LNCAP (cell line): ENCODE data around the gene TMEFF1.

ENCODE experiments used
- TF ChIP-seq, protein P1 (sequence below): fragments of 450-650 bp; IDR thresholded peaks from 2 replicates; pipeline ENCODE4 v1.5.1; 2017; ENCODE audit warnings: mild to moderate bottlenecking

TMEFF1 gene

DNA sequence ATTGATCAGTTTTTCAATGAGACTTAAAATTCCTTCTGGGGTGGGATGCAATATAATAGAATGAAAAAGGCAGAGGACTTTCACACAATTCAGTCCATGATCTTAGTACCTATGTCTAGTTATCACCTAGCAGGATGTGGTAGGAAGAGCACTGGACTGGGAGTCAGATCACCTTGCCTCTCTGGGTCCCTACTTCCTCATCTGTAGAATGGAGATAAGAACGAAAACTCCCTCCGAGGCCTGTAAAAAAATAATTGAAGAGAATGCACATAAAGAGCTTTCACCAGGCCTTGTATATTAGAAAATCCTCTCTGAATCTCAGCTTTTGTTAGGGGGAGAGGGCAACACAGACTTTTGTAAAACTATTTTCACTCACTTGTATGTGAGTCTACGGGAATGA lies 681 bp upstream of the TMEFF1 start:
- TF ChIP-seq, protein P1, sequence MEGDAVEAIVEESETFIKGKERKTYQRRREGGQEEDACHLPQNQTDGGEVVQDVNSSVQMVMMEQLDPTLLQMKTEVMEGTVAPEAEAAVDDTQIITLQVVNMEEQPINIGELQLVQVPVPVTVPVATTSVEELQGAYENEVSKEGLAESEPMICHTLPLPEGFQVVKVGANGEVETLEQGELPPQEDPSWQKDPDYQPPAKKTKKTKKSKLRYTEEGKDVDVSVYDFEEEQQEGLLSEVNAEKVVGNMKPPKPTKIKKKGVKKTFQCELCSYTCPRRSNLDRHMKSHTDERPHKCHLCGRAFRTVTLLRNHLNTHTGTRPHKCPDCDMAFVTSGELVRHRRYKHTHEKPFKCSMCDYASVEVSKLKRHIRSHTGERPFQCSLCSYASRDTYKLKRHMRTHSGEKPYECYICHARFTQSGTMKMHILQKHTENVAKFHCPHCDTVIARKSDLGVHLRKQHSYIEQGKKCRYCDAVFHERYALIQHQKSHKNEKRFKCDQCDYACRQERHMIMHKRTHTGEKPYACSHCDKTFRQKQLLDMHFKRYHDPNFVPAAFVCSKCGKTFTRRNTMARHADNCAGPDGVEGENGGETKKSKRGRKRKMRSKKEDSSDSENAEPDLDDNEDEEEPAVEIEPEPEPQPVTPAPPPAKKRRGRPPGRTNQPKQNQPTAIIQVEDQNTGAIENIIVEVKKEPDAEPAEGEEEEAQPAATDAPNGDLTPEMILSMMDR, result no peak

DNA sequence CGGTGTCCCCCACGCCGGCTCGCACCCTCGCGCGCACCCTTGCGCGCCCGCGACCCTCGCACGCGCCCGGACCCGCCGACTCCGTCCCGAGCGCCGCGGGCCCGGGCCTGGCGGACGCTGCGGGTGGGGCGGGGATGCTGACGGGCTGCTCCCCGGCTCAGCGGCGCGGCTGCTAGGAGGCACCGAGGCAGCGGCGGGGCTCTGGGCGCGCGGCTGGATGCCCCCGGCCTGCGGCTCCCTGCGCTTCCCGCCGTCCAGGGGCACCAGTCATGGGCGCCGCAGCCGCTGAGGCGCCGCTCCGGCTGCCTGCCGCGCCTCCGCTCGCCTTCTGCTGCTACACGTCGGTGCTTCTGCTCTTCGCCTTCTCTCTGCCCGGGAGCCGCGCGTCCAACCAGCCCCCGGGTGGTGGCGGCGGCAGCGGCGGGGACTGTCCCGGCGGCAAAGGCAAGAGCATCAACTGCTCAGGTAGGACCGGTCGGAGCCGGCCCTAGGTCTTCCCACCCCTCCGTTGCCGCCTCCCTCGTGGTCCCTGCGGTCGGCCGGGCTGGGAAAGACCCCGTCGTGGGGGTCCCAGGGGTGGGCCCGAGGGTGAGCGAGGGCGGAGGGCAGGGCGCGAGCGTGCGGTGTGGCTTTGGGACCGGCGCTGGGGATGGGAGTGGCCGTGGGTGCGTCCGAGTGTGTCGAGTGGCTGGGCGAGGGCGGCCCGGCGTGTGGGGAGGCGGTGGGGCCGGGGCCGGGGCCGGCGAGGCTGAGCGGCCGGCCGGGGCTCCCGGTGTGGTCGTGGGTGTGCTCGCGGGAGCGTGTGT lies 530 bp downstream of the TMEFF1 start:
- TF ChIP-seq, protein P1, result no peak

DNA sequence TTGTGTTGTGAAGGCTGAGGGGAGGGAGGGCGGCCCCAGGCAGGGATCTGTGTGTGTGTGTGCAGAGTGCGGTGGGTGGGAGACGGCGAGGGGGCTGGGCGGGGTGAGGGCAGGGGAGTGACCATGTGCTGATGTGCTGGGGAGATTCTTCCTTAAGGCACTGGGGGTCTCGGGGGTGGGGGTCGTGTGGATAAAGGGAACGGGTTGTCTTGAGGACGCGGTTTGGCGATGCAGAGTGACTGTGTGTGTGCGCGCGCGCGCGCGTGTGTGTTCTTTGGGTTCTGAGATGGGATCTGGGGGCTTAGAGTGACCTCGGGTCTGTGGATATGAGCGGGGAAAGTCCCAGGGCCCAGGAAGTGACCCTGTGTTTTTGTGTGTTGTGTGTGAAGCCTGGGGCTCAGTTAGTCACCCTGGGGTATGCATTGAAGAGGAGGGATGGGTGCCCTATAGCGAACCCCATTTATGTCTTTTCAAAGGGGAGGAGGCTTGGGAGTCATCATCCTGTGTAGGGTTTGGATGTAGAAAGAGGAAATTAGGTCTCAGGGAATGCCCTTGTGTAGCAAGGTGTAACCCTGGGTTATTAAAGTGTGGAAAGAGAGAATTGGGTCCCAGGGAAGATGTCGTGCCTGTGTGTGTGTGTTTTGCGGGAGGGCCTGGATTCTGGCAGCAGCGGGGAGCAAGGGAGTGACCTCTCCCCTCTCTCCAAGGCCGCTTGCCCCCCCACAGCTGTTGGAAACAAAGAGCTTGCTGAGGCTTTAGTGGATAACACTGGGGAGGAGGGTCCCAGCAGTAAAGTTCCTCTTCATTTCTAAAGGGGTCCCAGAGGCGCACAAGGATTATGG lies 1.4 kb downstream of the TMEFF1 start:
- TF ChIP-seq, protein P1, result no peak

DNA sequence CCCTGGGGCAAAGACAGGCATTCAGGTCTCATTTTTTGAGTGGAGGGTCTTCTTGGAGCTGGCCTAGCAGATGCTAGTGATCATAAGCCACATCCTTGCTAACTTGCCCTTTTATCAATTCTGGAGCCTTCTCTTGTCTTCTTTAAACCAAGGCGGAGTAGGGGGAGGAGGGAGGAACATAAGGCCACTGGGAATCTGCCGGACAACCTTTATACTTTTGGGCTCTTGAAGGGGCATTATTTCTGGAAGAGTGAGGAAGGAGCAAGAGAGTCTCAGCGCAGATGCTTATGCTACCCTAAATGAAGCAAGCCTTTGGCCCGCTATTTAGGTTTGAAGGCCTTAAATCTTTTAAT lies 2.0 kb downstream of the TMEFF1 start:
- TF ChIP-seq, protein P1, result no peak

DNA sequence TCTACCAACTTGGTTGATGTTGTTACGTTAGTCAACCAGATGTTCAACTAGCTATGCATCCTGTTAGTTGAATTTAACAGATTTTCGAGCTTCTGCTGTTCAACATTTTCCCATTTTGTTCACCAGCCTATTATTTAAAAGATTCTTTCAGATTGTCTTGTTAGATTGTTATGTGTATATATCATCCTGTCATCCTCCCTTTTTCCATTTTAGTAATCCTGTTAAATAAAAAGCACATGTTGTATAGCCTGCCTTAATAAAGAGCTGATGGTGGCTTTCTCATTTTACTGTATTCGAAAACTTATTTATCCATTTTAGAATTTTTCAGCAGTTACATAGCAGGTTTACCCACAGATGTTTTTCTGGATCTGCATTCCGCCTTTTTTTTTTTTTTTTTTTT lies 4.3 kb downstream of the TMEFF1 start:
- TF ChIP-seq, protein P1, result no peak

DNA sequence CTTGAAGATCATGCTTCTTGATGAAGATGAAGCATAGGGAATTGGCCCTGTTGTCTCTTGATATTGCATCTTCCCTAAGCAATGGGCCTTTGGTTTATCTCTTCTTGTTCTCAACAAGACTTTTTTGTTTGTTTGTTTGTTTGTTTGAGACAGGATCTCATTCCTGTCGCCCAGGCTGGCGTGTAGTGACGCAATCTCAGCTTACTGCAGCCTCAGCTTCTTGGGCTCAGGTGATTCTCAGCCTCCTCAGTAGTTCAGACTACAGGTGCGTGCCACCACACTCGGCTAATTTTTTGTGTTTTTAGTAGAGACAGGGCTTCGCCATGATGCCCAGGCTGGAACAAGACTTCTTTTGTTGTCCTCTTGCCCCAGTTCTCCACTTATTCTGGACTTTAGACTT lies 5.2 kb downstream of the TMEFF1 start:
- TF ChIP-seq, protein P1, result no peak

DNA sequence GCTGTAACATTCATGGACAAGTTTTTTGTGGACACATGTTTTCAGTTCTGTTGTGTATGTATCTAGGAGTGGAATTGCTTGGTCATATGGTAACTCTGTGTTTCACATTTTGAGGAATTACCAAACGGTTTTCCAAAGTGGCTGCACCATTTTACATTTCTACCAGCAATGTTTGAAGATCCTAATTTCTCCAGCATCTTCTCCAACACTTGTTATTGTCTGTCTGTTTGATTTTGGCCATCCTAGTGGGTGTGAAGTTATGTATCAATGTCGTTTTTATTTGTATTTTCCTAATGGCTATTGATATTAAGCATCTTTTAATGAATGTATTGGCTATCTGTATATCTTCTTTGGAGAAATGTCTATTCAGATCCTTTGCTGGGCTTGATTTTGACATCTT lies 6.9 kb downstream of the TMEFF1 start:
- TF ChIP-seq, protein P1, result no peak
